ENCODE data around the gene BIRC7.
A peak's percentile ranks its signal among the peaks of the same experiment; 100 is the strongest.
"Not testable (repeated sequence)": the region's sequence is repeated elsewhere in the genome, so short reads cannot be mapped to it uniquely, and the experiment has no call there.

The BIRC7 gene

GRCh38 chr20:63248835-63249591 lies 13.3 kb downstream of the BIRC7 start:
- no peak for DNase-seq

- no peak for DNase-seq
These were observed 14.2 kb downstream of the BIRC7 start for GRCh38 chr20:63249891-63250290.

GRCh38 chr20:63251350-63251749 lies 15.6 kb downstream of the BIRC7 start:
- not testable (repeated sequence) for DNase-seq

GRCh38 chr20:63252284-63252711 lies 16.6 kb downstream of the BIRC7 start:
- no peak for DNase-seq

- no peak for DNase-seq
These were observed 17.3 kb downstream of the BIRC7 start for GRCh38 chr20:63253065-63253437.

- no peak for DNase-seq
These were observed 17.9 kb downstream of the BIRC7 start for GRCh38 chr20:63253438-63254231.

GRCh38 chr20:63254232-63254605 lies 18.5 kb downstream of the BIRC7 start, which contains the start of gene NKAIN4:
Gene NKAIN4 (minus strand): TSS chr20:63254463. CDS start chr20:63254450, 13 bp downstream.
- DNase-seq = no peak

GRCh38 chr20:63254606-63255384 lies 19.1 kb downstream of the BIRC7 start:
- no peak for DNase-seq

- DNase-seq = no peak
These were observed 20.4 kb downstream of the BIRC7 start for GRCh38 chr20:63255931-63256704.

GRCh38 chr20:63256954-63257353 lies 21.2 kb downstream of the BIRC7 start:
- DNase-seq = no peak

- DNase-seq = no peak
These were observed 21.9 kb downstream of the BIRC7 start for GRCh38 chr20:63257629-63258028.

GRCh38 chr20:63258781-63259180 lies 23.1 kb downstream of the BIRC7 start:
- peak; percentile 46 for DNase-seq

- DNase-seq = no peak
These were observed 24.2 kb downstream of the BIRC7 start for GRCh38 chr20:63259734-63260460.

- DNase-seq = no peak
These were observed 24.8 kb downstream of the BIRC7 start for GRCh38 chr20:63260521-63260920.

GRCh38 chr20:63261060-63261794 lies 25.5 kb downstream of the BIRC7 start:
- DNase-seq = no peak

- no peak for DNase-seq
These were observed 26.3 kb downstream of the BIRC7 start for GRCh38 chr20:63261795-63262528.

- no peak for DNase-seq
These were observed 27.1 kb downstream of the BIRC7 start for GRCh38 chr20:63262836-63263235.

- no peak for DNase-seq
These were observed 28.3 kb downstream of the BIRC7 start for GRCh38 chr20:63264000-63264399.

- peak; percentile 55 for DNase-seq
These were observed 28.8 kb downstream of the BIRC7 start for GRCh38 chr20:63264519-63264918.

GRCh38 chr20:63265891-63266515 lies 30.3 kb downstream of the BIRC7 start:
- peak; percentile 42 for DNase-seq

All from fibroblast of skin of back (primary cell).